Coronary artery (tissue), 2 donors: Measurements from ENCODE around the gene SAE1.
"Not testable (repeated sequence)": the region's sequence is repeated elsewhere in the genome, so short reads cannot be mapped to it uniquely, and the experiment has no call there.

Source experiments
- DNase-seq: peaks from one replicate; pipeline ENCODE4 v3.0.0-alpha.2; 2017; ENCODE audit warnings: low spot score
- H3K27ac ChIP-seq, 2 donors: fragments of 200-600 bp; sonication (generic); one replicate each; pipeline ENCODE4 v1.5.1; 2016 to 2019
- H3K4me3 ChIP-seq: fragments of 200-600 bp; sonication (generic); 2 replicates; pipeline ENCODE4 v1.5.1; 2016; ENCODE audit warnings: mild to moderate bottlenecking, moderate library complexity
- TF ChIP-seq, protein P1 (sequence below): fragments of 200-600 bp; sonication (generic); IDR thresholded peaks from one replicate; pipeline ENCODE4 v1.5.1; 2019; ENCODE audit warnings: antibody characterized with exemption

SAE1 gene

DNA sequence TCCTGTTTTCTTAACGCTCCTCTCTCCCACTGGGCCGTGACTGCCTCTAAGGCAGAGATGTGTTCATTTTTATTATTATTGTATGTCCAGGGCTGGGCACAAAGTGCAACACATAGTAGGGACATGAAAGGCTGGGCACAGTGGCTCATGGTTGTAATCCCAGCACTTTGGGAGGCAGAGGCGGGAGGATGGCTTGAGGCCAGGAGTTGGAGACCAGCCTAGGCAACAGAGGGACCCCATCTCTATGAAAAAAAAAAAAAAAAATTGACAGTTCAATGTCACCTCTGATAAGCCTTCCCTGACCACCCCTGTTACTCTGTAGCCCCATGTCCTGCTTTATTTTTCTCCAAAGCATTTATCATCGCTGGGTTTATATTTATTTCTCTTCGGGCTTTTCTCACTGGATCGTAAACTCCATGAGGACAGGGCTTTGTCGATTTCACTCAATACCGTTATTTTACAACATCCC is 481 bp upstream of the SAE1 start:
- TF ChIP-seq, protein P1, sequence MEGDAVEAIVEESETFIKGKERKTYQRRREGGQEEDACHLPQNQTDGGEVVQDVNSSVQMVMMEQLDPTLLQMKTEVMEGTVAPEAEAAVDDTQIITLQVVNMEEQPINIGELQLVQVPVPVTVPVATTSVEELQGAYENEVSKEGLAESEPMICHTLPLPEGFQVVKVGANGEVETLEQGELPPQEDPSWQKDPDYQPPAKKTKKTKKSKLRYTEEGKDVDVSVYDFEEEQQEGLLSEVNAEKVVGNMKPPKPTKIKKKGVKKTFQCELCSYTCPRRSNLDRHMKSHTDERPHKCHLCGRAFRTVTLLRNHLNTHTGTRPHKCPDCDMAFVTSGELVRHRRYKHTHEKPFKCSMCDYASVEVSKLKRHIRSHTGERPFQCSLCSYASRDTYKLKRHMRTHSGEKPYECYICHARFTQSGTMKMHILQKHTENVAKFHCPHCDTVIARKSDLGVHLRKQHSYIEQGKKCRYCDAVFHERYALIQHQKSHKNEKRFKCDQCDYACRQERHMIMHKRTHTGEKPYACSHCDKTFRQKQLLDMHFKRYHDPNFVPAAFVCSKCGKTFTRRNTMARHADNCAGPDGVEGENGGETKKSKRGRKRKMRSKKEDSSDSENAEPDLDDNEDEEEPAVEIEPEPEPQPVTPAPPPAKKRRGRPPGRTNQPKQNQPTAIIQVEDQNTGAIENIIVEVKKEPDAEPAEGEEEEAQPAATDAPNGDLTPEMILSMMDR = no peak
- no peak for DNase-seq
- peak overlapping the region in 1 of 2 donors; percentile 97 for H3K27ac ChIP-seq
- peak overlapping the region; percentile 92 for H3K4me3 ChIP-seq

DNA sequence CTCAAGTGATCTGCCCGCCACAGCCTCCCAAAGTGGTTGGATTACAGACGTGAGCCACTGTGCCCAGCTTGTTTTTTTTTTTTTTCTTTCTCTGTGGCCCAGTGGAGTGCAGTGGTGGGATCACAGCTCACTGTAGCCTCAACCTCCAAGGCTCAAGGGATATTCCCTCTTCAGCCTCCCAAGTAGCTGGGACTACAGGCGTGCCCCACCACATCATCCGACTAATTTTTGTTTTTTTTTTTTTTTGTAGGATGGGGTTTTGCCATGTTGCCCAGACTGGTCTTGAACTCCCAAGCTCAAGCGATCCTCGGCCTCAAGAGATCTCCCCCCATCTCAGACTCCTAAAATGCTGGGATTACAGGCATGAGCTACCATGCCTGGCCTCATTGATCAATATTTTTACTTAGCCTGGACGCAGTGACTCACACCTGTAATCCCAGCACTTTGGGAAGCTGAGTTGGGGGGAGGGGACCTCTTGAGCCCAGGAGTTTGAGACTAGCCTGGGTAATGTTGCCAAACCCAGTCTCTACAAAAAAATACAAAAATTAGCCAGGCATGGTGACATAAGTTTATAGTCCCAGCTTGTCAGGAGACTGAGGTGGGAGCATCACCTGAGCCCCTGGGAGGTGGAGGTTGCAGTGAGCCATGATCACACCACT is 1.7 kb downstream of the SAE1 start:
- H3K4me3 ChIP-seq = no peak overlapping the region

DNA sequence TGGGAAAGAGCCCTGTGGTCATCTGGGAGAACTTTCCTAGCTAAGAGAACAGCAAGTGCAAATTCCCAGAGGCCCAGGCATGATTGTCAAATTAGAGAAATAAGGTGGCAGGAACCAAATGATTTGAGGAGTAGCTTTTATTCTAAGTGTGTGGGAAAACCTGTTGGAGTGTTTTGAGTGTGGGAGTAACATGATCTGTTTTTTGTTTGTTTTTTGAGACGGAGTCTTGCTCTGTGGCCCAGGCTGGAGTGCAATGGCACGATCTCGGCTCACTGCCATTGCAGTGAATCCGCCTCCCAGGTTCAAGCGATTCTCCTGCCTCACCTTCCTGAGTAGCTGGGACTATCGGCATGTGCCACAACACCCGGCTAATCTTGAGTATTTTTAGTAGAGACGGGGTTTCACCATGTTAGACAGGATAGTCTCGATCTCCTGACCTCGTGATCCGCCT is 2.4 kb downstream of the SAE1 start:
- H3K27ac ChIP-seq = no peak overlapping the region
- no peak overlapping the region for H3K4me3 ChIP-seq
- no peak for DNase-seq
- TF ChIP-seq, protein P1 = no peak

More for the DNA sequence above, 1.7 kb downstream of the SAE1 start:
- H3K27ac ChIP-seq = no peak overlapping the region
- TF ChIP-seq, protein P1 = no peak
- no peak for DNase-seq

DNA sequence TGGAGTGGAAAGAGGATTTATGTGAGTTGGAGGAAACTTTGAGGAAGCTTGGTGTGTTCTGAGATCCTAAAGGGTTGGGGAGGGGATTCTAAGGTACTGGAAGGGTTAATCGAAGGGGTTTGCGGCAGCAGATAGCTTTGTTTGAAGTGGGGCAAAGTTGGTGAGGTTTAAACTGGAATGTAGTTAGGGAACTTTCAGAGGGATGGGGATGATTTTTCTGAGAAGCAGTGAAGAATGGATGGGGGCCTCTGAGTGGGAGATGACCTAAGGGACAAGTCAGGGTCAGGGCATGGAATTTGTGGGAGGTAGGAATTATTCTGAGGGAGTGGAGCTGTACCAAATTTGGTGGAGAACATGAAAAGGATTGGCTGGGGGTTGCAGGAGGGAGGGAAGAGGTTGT is 3.9 kb downstream of the SAE1 start:
- Histone ChIP-seq H3K4me3 (no peak overlapping the region), H3K27ac (no peak overlapping the region)
- no peak for DNase-seq
- TF ChIP-seq, protein P1 = no peak

DNA sequence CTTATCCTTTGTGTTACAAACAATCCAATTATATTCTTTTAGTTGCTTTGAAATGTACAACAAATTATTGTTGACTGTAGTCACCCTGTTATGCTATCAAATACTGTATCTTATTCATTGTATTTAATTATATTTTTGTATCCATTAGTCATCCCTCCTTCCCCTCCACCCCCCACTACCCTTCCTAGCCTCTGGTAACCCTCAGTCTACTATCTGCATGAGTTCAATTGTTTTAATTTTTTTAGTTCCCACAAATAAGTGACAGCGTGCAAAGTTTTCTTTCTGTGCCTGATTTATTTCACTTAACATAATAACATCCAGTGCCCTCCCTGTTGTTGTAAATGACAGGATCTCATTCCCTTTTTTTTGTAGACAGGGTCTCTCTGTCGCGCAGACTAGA is 4.5 kb downstream of the SAE1 start:
- no peak overlapping the region for H3K4me3 ChIP-seq
- no peak overlapping the region for H3K27ac ChIP-seq
- TF ChIP-seq, protein P1 = no peak
- DNase-seq = no peak

DNA sequence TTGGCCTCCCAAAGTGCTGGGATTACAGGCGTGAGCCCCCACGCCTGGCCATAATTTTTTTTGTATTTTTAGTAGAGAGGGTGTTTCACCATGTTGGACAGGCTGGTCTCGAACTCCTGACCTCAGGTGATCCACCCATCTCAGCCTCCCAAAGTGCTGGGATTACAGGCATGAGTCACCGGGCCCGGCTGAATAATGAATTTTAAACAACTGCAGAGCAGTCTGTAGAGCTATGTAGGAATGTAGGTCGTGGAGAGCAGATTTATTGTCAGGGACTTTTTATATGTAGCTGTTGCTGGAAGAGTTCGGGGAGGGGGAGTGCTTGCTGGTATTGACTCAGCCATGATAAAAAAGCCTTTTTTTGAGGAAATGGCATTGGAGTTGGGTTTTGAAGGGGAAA is 10.6 kb downstream of the SAE1 start:
- not testable (repeated sequence) for DNase-seq, H3K4me3 ChIP-seq, H3K27ac ChIP-seq

DNA sequence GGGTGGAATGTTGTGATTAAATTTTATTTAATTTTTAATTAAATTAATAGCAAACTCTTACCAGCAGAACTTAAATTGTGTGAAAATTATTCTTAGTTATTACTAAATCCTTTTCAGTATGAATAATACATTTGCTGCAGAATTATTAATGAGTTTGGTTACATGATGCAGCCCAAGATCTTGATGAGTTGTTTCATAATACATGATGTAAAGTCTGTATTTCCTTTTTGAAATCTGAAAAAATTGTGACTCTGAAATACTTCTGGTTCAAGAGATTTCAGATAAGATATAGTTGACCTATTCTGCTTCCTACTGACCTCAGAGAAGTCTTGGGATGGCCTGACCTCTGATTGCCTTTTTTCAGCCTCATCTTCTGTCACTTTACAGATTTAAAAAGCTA is 11.1 kb downstream of the SAE1 start:
- Histone ChIP-seq H3K4me3 (no peak overlapping the region), H3K27ac (no peak overlapping the region)
- TF ChIP-seq, protein P1 = no peak
- no peak for DNase-seq
